ENCODE measurements around the gene FOCAD.

FOCAD gene

GRCh38 chr9:20929276-20929675 lies 245.2 kb downstream of the FOCAD start:
- Histone ChIP-seq H3K4me1 (no peaks in the 10 kb centered on the region), H3K4me3 (no peak overlapping the region), H3K27me3 (no peaks in the 10 kb centered on the region), H3K36me3 (peaks cover 0 to 10% (median 0%) of the 10 kb centered on the region in 3 donors), H3K9me3 (no peaks in the 10 kb centered on the region), H3K27ac (no peak overlapping the region)
- intact Hi-C loops (cut with DNase I; ENCODE audit: low total_unique reads), result no loop called here
- no peak for TF ChIP-seq CTCF (IDR thresholded peaks at IDR 0.05)
- no peak for DNase-seq

DNA sequence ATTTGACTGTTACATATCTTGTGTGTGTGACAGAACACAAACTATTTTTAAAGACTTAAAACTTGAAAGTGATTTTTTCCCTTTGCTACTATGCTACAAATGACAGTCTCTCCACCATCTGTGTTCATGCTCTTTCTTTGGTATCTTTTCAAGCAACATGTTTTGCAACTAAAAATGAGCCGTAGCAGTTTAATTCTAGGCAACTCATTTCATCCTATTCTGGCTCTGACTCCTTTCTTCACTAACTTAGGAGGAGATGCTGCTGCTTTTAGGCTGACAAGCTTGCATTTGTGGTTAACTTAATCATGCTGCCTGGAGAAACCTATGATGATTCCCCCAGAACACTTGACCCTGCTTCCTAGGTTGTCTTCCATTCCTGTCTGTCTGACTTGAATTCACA lies 246.8 kb downstream of the FOCAD start:
- no peak for DNase-seq
- intact Hi-C loops (cut with DNase I; ENCODE audit: low total_unique reads), result no loop called here

GRCh38 chr9:20940447-20941173 lies 256.6 kb downstream of the FOCAD start:
- no peak for TF ChIP-seq CTCF (IDR thresholded peaks at IDR 0.05)
- Histone ChIP-seq H3K27me3 (no peaks in the 10 kb centered on the region), H3K27ac (no peak overlapping the region), H3K9me3 (no peaks in the 10 kb centered on the region), H3K36me3 (no peaks in the 10 kb centered on the region), H3K4me3 (no peak overlapping the region), H3K4me1 (no peaks in the 10 kb centered on the region)
- DNase-seq, result no peak
- intact Hi-C loops (cut with DNase I; ENCODE audit: low total_unique reads), result loop anchor here (5.0 to 10.0 kb wide), 3 partner anchors 164 to 583 kb away; partner anchors contain the start of gene MLLT3

More for the DNA sequence above, 246.8 kb downstream of the FOCAD start:
- no peaks in the 10 kb centered on the region for H3K27me3 ChIP-seq
- H3K36me3 ChIP-seq, result peaks cover 0 to 14% (median 4%) of the 10 kb centered on the region in 3 donors
- no peaks in the 10 kb centered on the region for H3K4me1 ChIP-seq
- H3K4me3 ChIP-seq, result no peak overlapping the region
- H3K27ac ChIP-seq, result no peak overlapping the region
- no peaks in the 10 kb centered on the region for H3K9me3 ChIP-seq
- no peak for TF ChIP-seq CTCF (IDR thresholded peaks at IDR 0.05)

DNA sequence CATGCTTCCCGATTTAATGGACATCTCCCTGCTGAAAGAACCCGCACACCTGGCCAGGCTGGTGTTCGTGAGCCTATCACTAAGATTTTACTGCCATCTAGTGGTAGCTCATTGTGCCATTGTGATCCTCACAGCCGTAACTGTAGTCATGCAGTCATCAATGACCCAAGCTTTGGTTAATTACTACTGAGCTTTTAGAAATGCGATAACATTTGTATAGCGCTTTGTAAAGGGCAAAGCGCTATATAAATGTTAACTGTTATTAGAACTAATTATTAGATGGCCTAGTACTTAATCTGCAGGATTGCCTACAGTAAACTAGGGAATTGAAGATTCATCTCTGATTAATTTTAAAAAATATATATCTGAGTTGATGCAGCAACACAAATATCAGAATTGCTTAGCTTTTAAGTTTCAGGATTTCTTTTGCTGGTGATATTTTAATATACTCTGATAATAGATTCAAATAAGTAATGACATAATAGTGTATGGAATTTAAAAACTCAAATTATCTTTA lies 257.2 kb downstream of the FOCAD start:
- no peak overlapping the region for H3K27ac ChIP-seq
- DNase-seq, result peak in 1 of 2 donors; percentile 37
- H3K4me1 ChIP-seq, result no peaks in the 10 kb centered on the region
- H3K9me3 ChIP-seq, result no peaks in the 10 kb centered on the region
- H3K4me3 ChIP-seq, result no peak overlapping the region
- H3K36me3 ChIP-seq, result no peaks in the 10 kb centered on the region
- peak; percentile 69 to 76 for TF ChIP-seq CTCF (IDR thresholded peaks at IDR 0.05)
- no peaks in the 10 kb centered on the region for H3K27me3 ChIP-seq
- intact Hi-C loops (cut with DNase I; ENCODE audit: low total_unique reads), result loop anchor here (5.0 to 10.0 kb wide), 3 partner anchors 164 to 584 kb away; partner anchors contain the start of gene MLLT3

- no peaks in the 10 kb centered on the region for H3K9me3 ChIP-seq
- intact Hi-C loops (cut with DNase I; ENCODE audit: low total_unique reads), result loop anchor here (5.0 to 10.0 kb wide), 3 partner anchors 160 to 587 kb away; partner anchors contain the start of gene MLLT3
- H3K27ac ChIP-seq, result no peak overlapping the region
- no peak for DNase-seq
- H3K36me3 ChIP-seq, result no peaks in the 10 kb centered on the region
- no peaks in the 10 kb centered on the region for H3K4me1 ChIP-seq
- no peaks in the 10 kb centered on the region for H3K27me3 ChIP-seq
- no peak for TF ChIP-seq CTCF (IDR thresholded peaks at IDR 0.05)
- H3K4me3 ChIP-seq, result no peak overlapping the region
Observed at GRCh38 chr9:20944507-20944906, 260.4 kb downstream of the FOCAD start.

Data from tibial artery (tissue), 4 donors.